NCI-H2107 treated with DMSO at 0.1 percent for 48 hours (cell line): Measurements from ENCODE around the gene CCT8L2.
"Not testable (repeated sequence)": the region's sequence is repeated elsewhere in the genome, so short reads cannot be mapped to it uniquely, and the experiment has no call there.

Source experiments
- DNase-seq: peaks from one replicate; lab custom pipeline; 2025; ENCODE audit not compliant: unreplicated experiment; lab: John Stamatoyannopoulos, UW

The CCT8L2 gene

DNA sequence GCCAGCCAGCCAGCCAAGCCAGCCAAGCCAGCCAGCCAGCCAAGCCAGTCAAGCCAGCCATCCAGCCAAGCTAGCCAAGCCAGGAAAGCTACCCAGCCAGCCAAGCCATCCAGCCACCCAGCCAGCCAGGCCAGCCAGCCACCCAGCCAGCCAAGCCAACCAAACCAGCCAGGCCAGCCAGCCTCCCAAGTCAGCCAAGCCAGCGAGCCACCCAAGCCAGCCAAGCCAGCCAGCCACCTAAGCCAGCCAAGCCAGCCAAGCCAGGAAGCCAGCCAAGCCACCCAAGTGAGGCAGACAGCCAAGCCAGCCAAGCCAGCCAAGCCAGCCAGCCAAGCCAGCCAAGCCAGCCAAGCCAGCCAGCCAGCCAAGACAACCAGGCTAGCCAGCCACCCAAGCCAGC lies 32.6 kb downstream of the CCT8L2 start:
- not testable (repeated sequence) for DNase-seq

DNA sequence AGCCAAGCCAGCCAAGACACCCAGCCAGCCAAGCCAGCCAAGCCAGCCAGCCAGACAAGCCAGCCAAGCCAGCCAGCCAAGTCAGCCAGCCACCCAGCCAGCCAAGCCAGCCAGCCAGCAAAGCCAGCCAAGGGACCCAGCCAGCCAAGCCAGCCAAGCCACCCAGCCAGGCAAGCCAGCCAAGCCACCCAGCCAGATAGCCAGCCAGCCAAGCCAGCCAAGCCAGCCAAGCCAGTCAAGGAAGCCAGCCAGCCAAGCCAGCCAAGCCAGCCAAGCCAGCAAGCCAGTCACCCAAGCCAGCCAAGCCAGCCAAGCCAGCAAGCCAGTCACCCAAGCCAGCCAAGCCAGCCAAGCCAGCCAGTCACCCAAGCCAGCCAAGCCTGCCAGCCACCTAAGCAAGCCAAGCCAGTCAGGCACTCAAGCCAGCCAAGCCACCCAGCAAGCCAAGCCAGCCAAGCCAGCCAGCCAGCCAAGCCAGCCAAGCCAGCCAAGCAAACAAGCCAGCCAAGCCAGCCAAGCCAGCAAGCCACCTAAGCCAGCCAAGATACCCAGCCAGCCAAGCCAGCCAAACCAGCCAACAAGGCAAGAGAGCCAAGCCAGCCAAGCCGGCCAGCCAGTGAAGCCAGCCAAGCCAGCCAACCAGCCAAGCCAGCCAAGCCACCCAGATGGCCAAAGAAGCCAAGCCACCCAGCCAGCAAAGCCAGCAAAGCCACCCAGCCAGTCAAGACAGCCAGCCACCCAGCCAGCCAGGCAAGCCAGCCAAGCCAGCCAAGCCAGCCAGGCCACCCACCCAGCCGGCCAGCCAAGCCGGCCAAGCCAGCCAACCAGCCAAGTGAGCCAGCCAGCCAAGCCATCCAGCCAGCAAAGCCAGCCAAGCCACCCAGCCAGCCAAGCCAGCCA lies 33.3 kb downstream of the CCT8L2 start:
- DNase-seq, result no peak

DNA sequence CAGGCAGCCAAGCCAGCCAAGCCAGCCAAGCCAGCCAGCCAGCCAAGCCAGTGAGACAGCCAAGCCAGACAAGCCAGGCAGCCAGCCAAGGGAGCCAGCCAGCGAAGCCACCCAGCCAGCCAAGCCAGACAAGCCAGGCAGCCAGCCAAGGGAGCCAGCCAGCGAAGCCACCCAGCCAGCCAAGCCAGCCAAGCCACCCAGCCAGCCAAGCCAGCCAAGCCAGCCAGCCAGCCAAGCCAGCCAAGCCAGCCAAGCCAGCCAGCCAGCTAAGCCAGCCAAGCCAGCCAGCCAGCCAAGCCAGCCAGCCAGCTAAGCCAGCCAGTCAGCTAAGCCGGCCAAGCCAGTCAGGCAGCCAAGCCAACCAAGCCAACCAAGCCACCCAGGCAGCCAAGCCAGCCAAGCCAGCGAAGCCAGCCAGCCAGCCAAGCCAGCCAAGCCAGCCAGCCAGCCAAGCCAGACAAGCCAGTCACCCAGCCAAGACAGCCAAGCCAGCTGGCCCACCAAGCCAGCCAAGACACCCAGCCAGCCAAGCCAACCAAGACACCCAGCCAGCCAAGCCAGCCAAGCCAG lies 34.1 kb downstream of the CCT8L2 start:
- DNase-seq, result not testable (repeated sequence)

DNA sequence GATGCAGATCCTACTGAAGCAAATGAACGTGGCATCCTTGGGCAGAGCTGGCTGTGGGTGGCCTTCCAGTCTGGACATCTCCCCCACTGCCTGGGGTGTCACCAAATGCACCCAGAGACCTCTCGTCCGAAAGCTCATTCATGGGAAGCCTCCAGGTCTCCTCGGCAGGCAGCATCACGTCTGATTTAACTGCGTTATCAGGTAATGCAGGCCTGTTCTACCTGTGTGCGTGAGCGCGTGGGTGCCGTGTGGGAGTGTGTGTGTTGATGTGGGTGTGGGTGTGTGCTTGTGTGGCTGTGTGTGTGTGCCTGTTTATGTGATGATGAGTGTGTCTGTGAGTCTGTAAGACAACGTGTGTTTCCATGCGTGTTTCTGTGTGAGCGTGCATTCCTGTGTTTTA lies 35.1 kb downstream of the CCT8L2 start:
- not testable (repeated sequence) for DNase-seq

DNA sequence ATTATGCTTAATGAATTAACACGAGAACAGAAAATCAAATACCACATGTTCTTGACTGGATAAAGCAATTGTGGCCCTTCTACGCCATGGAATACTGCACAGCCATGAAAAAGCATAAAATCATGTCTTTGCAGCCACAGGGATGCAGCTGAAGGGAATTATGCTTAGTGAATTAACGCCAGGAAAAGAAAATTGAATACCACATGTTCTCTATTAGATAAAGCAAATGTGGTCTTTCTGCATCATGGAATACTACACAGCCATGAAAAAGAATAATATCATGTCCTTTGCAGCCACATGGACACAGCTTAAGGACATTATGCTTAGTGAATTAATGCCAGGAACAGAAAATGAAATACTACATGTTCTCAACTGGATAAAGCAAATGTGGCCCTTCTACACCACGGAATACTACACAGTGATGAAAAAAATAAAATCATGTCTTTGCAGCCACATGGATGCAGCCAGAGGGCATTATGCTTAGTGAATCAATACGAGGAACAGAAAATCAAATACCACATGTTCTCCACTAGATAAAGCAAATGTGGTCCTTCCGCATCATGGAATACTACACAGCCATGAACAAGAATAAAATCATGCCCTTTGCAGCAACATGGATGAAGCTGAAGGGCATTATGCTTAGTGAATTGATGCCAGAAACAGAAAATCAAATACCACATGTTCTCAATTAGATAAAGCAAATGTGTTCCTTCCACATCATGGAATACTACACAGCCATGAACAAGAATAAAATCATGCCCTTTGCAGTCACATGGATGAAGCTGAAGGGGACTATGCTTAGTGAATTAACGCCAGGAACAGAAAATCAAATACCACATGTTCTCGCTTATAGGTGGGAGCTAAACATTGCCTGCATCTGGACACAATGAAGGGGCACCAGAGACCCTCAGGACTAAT lies 37.3 kb downstream of the CCT8L2 start:
- DNase-seq, result not testable (repeated sequence)

DNA sequence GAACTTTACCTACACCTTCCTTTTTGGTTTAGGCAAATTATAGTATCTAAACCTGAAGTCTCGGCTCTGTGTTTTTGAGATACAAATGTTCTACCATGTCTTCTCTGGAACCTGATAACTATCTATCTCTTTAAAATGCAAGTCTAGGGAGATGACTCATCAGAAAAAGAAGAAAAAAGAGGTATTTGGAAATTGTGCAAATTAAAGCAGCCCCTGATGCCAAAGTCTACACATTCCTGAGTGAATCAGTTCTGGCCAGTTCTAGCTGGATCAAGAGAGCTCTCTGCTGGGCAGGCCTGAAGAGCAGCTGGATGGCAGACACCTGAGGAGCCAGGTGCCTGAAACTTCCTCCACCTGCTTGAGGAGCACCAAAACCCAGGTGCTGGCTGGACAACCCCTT lies 49.3 kb downstream of the CCT8L2 start:
- DNase-seq, result not testable (repeated sequence)
